Esophagus squamous epithelium (tissue), 4 donors: ENCODE data around the gene ISG20.

ENCODE experiments used
- POLR2A ChIP-seq, 4 donors: fragments of 450-650 bp; IDR thresholded peaks; one replicate each; pipeline ENCODE4 v1.6.1; 2017; ENCODE audit warnings: antibody characterized with exemption in 4 of 4, mild to moderate bottlenecking in 4 of 4, moderate library complexity in 3 of 4
- TF ChIP-seq, protein P1 (sequence below), 6 experiments: fragments of 450-650 bp in 4 of 6; fragments of 200-600 bp in 2 of 6; sonication (generic) in 2 of 6; IDR thresholded peaks; one replicate each; pipeline ENCODE4 v1.5.1; 2016 to 2019; ENCODE audit warnings: antibody characterized with exemption in 6 of 6, mild to moderate bottlenecking in 4 of 6, moderate library complexity in 4 of 6

DNA sequence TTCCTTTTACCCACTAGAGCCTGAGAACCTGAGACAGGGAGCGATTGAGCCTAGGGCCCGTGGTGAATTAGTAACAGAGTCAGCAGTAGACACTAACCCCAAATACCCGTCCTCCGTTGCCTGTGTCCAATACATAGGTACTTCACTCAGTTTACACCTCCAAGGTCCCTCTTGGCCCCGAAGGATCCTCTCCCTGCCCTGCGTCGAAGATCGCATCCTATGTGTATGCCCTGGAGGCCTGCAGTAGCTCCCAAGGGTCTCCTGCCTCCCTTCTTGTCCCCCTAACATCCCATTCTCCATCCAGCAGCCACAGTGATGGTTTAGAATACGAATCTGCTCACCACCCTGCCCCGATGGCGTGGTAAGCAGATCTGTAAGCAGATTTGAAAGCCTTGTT, 67.0 kb downstream of the ISG20 start:
- TF ChIP-seq, protein P1, sequence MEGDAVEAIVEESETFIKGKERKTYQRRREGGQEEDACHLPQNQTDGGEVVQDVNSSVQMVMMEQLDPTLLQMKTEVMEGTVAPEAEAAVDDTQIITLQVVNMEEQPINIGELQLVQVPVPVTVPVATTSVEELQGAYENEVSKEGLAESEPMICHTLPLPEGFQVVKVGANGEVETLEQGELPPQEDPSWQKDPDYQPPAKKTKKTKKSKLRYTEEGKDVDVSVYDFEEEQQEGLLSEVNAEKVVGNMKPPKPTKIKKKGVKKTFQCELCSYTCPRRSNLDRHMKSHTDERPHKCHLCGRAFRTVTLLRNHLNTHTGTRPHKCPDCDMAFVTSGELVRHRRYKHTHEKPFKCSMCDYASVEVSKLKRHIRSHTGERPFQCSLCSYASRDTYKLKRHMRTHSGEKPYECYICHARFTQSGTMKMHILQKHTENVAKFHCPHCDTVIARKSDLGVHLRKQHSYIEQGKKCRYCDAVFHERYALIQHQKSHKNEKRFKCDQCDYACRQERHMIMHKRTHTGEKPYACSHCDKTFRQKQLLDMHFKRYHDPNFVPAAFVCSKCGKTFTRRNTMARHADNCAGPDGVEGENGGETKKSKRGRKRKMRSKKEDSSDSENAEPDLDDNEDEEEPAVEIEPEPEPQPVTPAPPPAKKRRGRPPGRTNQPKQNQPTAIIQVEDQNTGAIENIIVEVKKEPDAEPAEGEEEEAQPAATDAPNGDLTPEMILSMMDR (IDR thresholded peaks at IDR 0.05): no peak
- no peak for TF ChIP-seq POLR2A (IDR thresholded peaks at IDR 0.05)
